GM23338 (cell line): ENCODE measurements around the gene IRF2BPL. TPM values are rescaled to one million over a fixed set of nuclear protein-coding genes. Genes with fewer than 3 reads are reported as not detected.
A peak's percentile ranks its signal among the peaks of the same experiment; 100 is the strongest.

Experiments used
- ATAC-seq: fragments of 200-7000 bp; cut with Tn5 transposase; 3 replicates; pipeline ENCODE4 v1.9.1; 2020
- DNase-seq: peaks from one replicate; pipeline ENCODE4 v3.0.0-alpha.2; 2015; ENCODE audit warnings: low spot score
- H2AFZ ChIP-seq: fragments of 200-600 bp; sonication (generic); 2 replicates; pipeline ENCODE4 v1.8.0; 2016; ENCODE audit warnings: antibody characterized with exemption, mild to moderate bottlenecking, moderate library complexity
- H3F3A ChIP-seq: fragments of 200-600 bp; sonication (generic); replicated peaks from 2 replicates; pipeline ENCODE4 v1.8.0; 2017; ENCODE audit warnings: antibody characterized with exemption, mixed run types, low read depth
- H3K27ac ChIP-seq: fragments of 200-600 bp; sonication (generic); 2 replicates; pipeline ENCODE4 v1.6.1; 2016; ENCODE audit warnings: low read depth
- H3K27me3 ChIP-seq: fragments of 200-600 bp; sonication (generic); 2 replicates; pipeline ENCODE4 v1.8.0; 2016; ENCODE audit warnings: mild to moderate bottlenecking, mixed run types, moderate library complexity; ENCODE audit not compliant: insufficient read depth
- H3K36me3 ChIP-seq: fragments of 200-600 bp; sonication (generic); 2 replicates; pipeline ENCODE4 v1.8.0; 2016; ENCODE audit warnings: mild to moderate bottlenecking; ENCODE audit not compliant: insufficient read depth
- H3K4me1 ChIP-seq: fragments of 200-600 bp; sonication (generic); 2 replicates; pipeline ENCODE4 v1.8.0; 2016; ENCODE audit warnings: mild to moderate bottlenecking, moderate library complexity; ENCODE audit not compliant: insufficient read depth
- H3K4me2 ChIP-seq: fragments of 200-600 bp; sonication (generic); 2 replicates; pipeline ENCODE4 v1.7.1; 2017; ENCODE audit warnings: mixed run types
- H3K4me3 ChIP-seq: fragments of 200-600 bp; sonication (generic); 2 replicates; pipeline ENCODE4 v1.6.1; 2016; ENCODE audit warnings: mixed run types
- H3K79me2 ChIP-seq: fragments of 200-600 bp; sonication (generic); replicated peaks from 2 replicates; pipeline ENCODE4 v1.8.0; 2017; ENCODE audit warnings: mild to moderate bottlenecking; ENCODE audit not compliant: insufficient read depth
- H3K9me2 ChIP-seq: fragments of 200-600 bp; sonication (generic); 2 replicates; pipeline ENCODE4 v1.8.0; 2017; ENCODE audit not compliant: insufficient read depth
- H4K20me1 ChIP-seq: fragments of 200-600 bp; sonication (generic); replicated peaks from 2 replicates; pipeline ENCODE4 v1.8.0; 2017; ENCODE audit warnings: mild to moderate bottlenecking; ENCODE audit not compliant: insufficient read depth
- H3K27ac Mint-ChIP-seq: 2 replicates; pipeline ENCODE4 v1.8.0; 2020; ENCODE audit warnings: inconsistent platforms, mild to moderate bottlenecking, moderate library complexity, mixed read lengths
- H3K27me3 Mint-ChIP-seq: 3 replicates; pipeline ENCODE4 v1.8.0; 2022; ENCODE audit warnings: low read depth, mild to moderate bottlenecking, moderate library complexity, mixed read lengths, inconsistent platforms; ENCODE audit not compliant: insufficient read depth, poor library complexity
- H3K36me3 Mint-ChIP-seq: 3 replicates; pipeline ENCODE4 v1.8.0; 2021; ENCODE audit warnings: low read depth, mild to moderate bottlenecking, inconsistent platforms, moderate library complexity, mixed read lengths
- H3K4me1 Mint-ChIP-seq: 3 replicates; pipeline ENCODE4 v1.8.0; 2020; ENCODE audit warnings: mild to moderate bottlenecking, inconsistent platforms, mixed read lengths
- H3K4me3 Mint-ChIP-seq: 3 replicates; pipeline ENCODE4 v1.8.0; 2021; ENCODE audit warnings: moderate library complexity, mild to moderate bottlenecking, inconsistent platforms, mixed read lengths
- H3K9me3 Mint-ChIP-seq: 3 replicates; pipeline ENCODE4 v1.8.0; 2020; ENCODE audit warnings: moderate library complexity, mild to moderate bottlenecking, inconsistent platforms, mixed read lengths
- ETS1 ChIP-seq: IDR thresholded peaks from 2 replicates; pipeline ENCODE4 v1.6.1; 2016; ENCODE audit warnings: antibody characterized with exemption
- POLR2AphosphoS5 ChIP-seq: IDR thresholded peaks from 2 replicates; pipeline ENCODE4 v1.6.1; 2016; ENCODE audit warnings: antibody characterized with exemption, low read depth
- ZNF114 ChIP-seq: fragments of 250-450 bp; sonication (Bioruptor Pico); IDR thresholded peaks from 2 replicates; pipeline ENCODE4 v1.5.0; 2020; ENCODE audit warnings: mild to moderate bottlenecking, moderate library complexity
- ZNF331 ChIP-seq: fragments of 250-450 bp; sonication (Bioruptor Pico); IDR thresholded peaks from 2 replicates; pipeline ENCODE4 v1.5.0; 2020; ENCODE audit warnings: low read depth, mild to moderate bottlenecking, moderate library complexity
- ZNF462 ChIP-seq: fragments of 250-450 bp; sonication (Bioruptor Pico); IDR thresholded peaks from 2 replicates; pipeline ENCODE4 v1.5.0; 2020; ENCODE audit warnings: mild to moderate bottlenecking, moderate library complexity
- polyA plus RNA-seq: library from polyadenylated mRNA; unstranded; fragments of >200 nt; fragmentation: Nextera tagmentation; extraction: Ambion mirVana; gene quantifications from 2 replicates; pipeline ENCODE4 v1.2.1, GENCODE V29; 2016
- total RNA-seq: library from RNA; depleted of rRNA; stranded (reverse); fragments of >200 nt; shearing (Covaris generic); gene quantifications from 2 replicates; pipeline ENCODE4 v1.2.3, GENCODE V29; 2014

IRF2BPL gene
- total and polyA plus RNA-seq, 2 experiments from 2014 or later = 11.2 to 119 TPM

- no peak overlapping the region for H2AFZ ChIP-seq
- peaks cover 26% of the 10 kb centered on the region for H3K4me1 ChIP-seq
- H4K20me1 ChIP-seq = no peaks in the 10 kb centered on the region
- Mint-ChIP-seq H3K27ac (peak overlapping the region; percentile 98), H3K36me3 (peaks cover 25% of the 10 kb centered on the region), H3K27me3 (peaks cover 30% of the 10 kb centered on the region), H3K4me3 (peak overlapping the region; percentile 78), H3K4me1 (peaks cover 34% of the 10 kb centered on the region), H3K9me3 (peaks cover 3% of the 10 kb centered on the region; the same call in 2 of the 3 replicates)
- H3K27ac ChIP-seq = peak overlapping the region; percentile 94
- DNase-seq = peak; percentile 99
- H3K36me3 ChIP-seq = no peaks in the 10 kb centered on the region
- no peaks in the 10 kb centered on the region for H3K27me3 ChIP-seq
- TF ChIP-seq POLR2AphosphoS5 = peak; percentile 50
- TF ChIP-seq ETS1 = peak; percentile 63; the same call in 1 of the 2 replicates
- TF ChIP-seq ZNF331 (CRISPR knock-in tag) = no peak
- TF ChIP-seq ZNF114 = no peak
- no peak for TF ChIP-seq ZNF462 (CRISPR knock-in tag)
- peak; percentile 47 for ATAC-seq
- peaks cover 25% of the 10 kb centered on the region for H3F3A ChIP-seq
- peaks cover 52% of the 10 kb centered on the region for H3K79me2 ChIP-seq
- H3K9me2 ChIP-seq = no peaks in the 10 kb centered on the region
- peak overlapping the region; percentile 75 for H3K4me3 ChIP-seq
- H3K4me2 ChIP-seq = peak overlapping the region; percentile 98
Measured at GRCh38 chr14:77024171-77024691, 4.3 kb downstream of the IRF2BPL start.
